ENCODE measurements around the gene RAB40B. TPM values are rescaled to one million over a fixed set of nuclear protein-coding genes. Genes with fewer than 3 reads are reported as not detected.

Gene RAB40B
- total RNA-seq, 1 experiment from 2014 or later, result 3.2 TPM

- Histone ChIP-seq H3K27ac (ENCODE audit: low read depth, low read length, poor library complexity, severe bottlenecking) (no peak overlapping the region), H3K4me3 (ENCODE audit: low read depth, low read length, poor library complexity, severe bottlenecking) (peak overlapping the region; percentile 57), H3K36me3 (ENCODE audit: insufficient read depth, low read length, poor library complexity, severe bottlenecking) (no peaks in the 10 kb centered on the region), H3K27me3 (replicated peaks; ENCODE audit: insufficient read depth, low read depth, low read length, poor library complexity) (peaks cover 9% of the 10 kb centered on the region), H3K4me1 (ENCODE audit: insufficient read depth, low read length, poor library complexity, severe bottlenecking) (no peaks in the 10 kb centered on the region), H3K9me3 (ENCODE audit: low read depth, low read length, poor library complexity, severe bottlenecking) (peaks cover 8% of the 10 kb centered on the region)
- TF ChIP-seq, protein P1, sequence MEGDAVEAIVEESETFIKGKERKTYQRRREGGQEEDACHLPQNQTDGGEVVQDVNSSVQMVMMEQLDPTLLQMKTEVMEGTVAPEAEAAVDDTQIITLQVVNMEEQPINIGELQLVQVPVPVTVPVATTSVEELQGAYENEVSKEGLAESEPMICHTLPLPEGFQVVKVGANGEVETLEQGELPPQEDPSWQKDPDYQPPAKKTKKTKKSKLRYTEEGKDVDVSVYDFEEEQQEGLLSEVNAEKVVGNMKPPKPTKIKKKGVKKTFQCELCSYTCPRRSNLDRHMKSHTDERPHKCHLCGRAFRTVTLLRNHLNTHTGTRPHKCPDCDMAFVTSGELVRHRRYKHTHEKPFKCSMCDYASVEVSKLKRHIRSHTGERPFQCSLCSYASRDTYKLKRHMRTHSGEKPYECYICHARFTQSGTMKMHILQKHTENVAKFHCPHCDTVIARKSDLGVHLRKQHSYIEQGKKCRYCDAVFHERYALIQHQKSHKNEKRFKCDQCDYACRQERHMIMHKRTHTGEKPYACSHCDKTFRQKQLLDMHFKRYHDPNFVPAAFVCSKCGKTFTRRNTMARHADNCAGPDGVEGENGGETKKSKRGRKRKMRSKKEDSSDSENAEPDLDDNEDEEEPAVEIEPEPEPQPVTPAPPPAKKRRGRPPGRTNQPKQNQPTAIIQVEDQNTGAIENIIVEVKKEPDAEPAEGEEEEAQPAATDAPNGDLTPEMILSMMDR (conservative IDR thresholded peaks at IDR 0.05; ENCODE audit: low read depth, low read length), result no peak
- TF ChIP-seq EZH2 (IDR thresholded peaks at IDR 0.05; ENCODE audit: borderline replicate concordance, low read depth, low read length, poor library complexity, severe bottlenecking), result no peak
- intact Hi-C loops (cut with micrococcal nuclease; ENCODE audit: unreplicated experiment), result no loop called here
- POLR2A ChIA-PET (ENCODE audit: low non-redundant PET), result interaction anchor here (0.6 kb wide), 1 partner anchor 90 kb away, joined by 7 read pairs; no protein-coding TSS in a partner anchor
- CTCF ChIA-PET, result no interaction called here
- DNase-seq (ENCODE audit: low spot score), result no peak
- BruUV-seq (replicated peaks), result no TSS peak
Observed at GRCh38 chr17:82697808-82698064, 762 bp downstream of the RAB40B start.

- intact Hi-C loops (cut with micrococcal nuclease; ENCODE audit: unreplicated experiment), result no loop called here
- ChIA-PET POLR2A (ENCODE audit: low non-redundant PET) (interaction anchor here (0.6 kb wide), 1 partner anchor 90 kb away, joined by 7 read pairs; no protein-coding TSS in a partner anchor), CTCF (no interaction called here)
Observed at GRCh38 chr17:82696916-82697807, 1.3 kb downstream of the RAB40B start.

GRCh38 chr17:82696259-82696658, 2.2 kb downstream of the RAB40B start:
- BruUV-seq (replicated peaks), result no TSS peak
- H3K27ac ChIP-seq (ENCODE audit: low read depth, low read length, poor library complexity, severe bottlenecking), result no peak overlapping the region
- ChIA-PET CTCF (no interaction called here), POLR2A (ENCODE audit: low non-redundant PET) (no interaction called here)
- no peak for DNase-seq (ENCODE audit: low spot score)
- no peaks in the 10 kb centered on the region for H3K36me3 ChIP-seq (ENCODE audit: insufficient read depth, low read length, poor library complexity, severe bottlenecking)
- H3K4me1 ChIP-seq (ENCODE audit: insufficient read depth, low read length, poor library complexity, severe bottlenecking), result no peaks in the 10 kb centered on the region
- H3K27me3 ChIP-seq (replicated peaks; ENCODE audit: insufficient read depth, low read depth, low read length, poor library complexity), result peaks cover 9% of the 10 kb centered on the region
- peaks cover 8% of the 10 kb centered on the region for H3K9me3 ChIP-seq (ENCODE audit: low read depth, low read length, poor library complexity, severe bottlenecking)
- TF ChIP-seq EZH2 (IDR thresholded peaks at IDR 0.05; ENCODE audit: borderline replicate concordance, low read depth, low read length, poor library complexity, severe bottlenecking), result no peak
- TF ChIP-seq, protein P1 (conservative IDR thresholded peaks at IDR 0.05; ENCODE audit: low read depth, low read length), result no peak
- intact Hi-C loops (cut with micrococcal nuclease; ENCODE audit: unreplicated experiment), result no loop called here
- H3K4me3 ChIP-seq (ENCODE audit: low read depth, low read length, poor library complexity, severe bottlenecking), result no peak overlapping the region

More at GRCh38 chr17:82696916-82697807, 1.3 kb downstream of the RAB40B start:
- no peak overlapping the region for H3K27ac ChIP-seq (ENCODE audit: low read depth, low read length, poor library complexity, severe bottlenecking)
- no peaks in the 10 kb centered on the region for H3K4me1 ChIP-seq (ENCODE audit: insufficient read depth, low read length, poor library complexity, severe bottlenecking)
- peak overlapping the region; percentile 57 for H3K4me3 ChIP-seq (ENCODE audit: low read depth, low read length, poor library complexity, severe bottlenecking)
- peaks cover 9% of the 10 kb centered on the region for H3K27me3 ChIP-seq (replicated peaks; ENCODE audit: insufficient read depth, low read depth, low read length, poor library complexity)
- peaks cover 8% of the 10 kb centered on the region for H3K9me3 ChIP-seq (ENCODE audit: low read depth, low read length, poor library complexity, severe bottlenecking)
- no TSS peak for BruUV-seq (replicated peaks)
- DNase-seq (ENCODE audit: low spot score), result no peak
- H3K36me3 ChIP-seq (ENCODE audit: insufficient read depth, low read length, poor library complexity, severe bottlenecking), result no peaks in the 10 kb centered on the region
- no peak for TF ChIP-seq EZH2 (IDR thresholded peaks at IDR 0.05; ENCODE audit: borderline replicate concordance, low read depth, low read length, poor library complexity, severe bottlenecking)
- TF ChIP-seq, protein P1 (conservative IDR thresholded peaks at IDR 0.05; ENCODE audit: low read depth, low read length), result no peak
